Caco-2 (cell line): ENCODE data around the gene C6orf62. TPM values are rescaled to one million over a fixed set of nuclear protein-coding genes. Genes with fewer than 3 reads are reported as not detected.
"Not testable (repeated sequence)": the region's sequence is repeated elsewhere in the genome, so short reads cannot be mapped to it uniquely, and the experiment has no call there.

Source experiments
- BruUV-seq: library from RNA; stranded (reverse); fragments of 400-500 nt; replicated peaks from 2 replicates; lab custom pipeline; 2021; lab: Mats Ljungman, UMichigan
- CTCF ChIA-PET: fragments of 300-600 bp; sonication (Branson Sonifier 250); formaldehyde crosslinking; loops from one replicate; lab custom pipeline; 2022; ENCODE audit warnings: antibody characterized with exemption; lab: Charles Lee
- POLR2A ChIA-PET: fragments of 300-600 bp; sonication (Branson Sonifier 250); formaldehyde crosslinking; loops from one replicate; lab custom pipeline; 2022; ENCODE audit warnings: antibody characterized with exemption; lab: Charles Lee
- DNase-seq, 2 experiments: peaks; one replicate each; pipeline versions ENCODE4 v3.0.0 to v3.0.0-alpha.2; 2020 to 2022
- H3K27me3 ChIP-seq: replicated peaks from 2 replicates; pipeline ENCODE4 v1.6.0; 2011; ENCODE audit warnings: low read length; ENCODE audit not compliant: control insufficient read depth, insufficient read depth
- H3K36me3 ChIP-seq: 2 replicates; pipeline ENCODE4 v1.5.1; 2011; ENCODE audit warnings: low read length; ENCODE audit not compliant: control insufficient read depth, insufficient read depth
- H3K4me1 ChIP-seq: fragments of 250-450 bp; sonication (Bioruptor Pico); 2 replicates; pipeline ENCODE4 v1.5.1; 2020; ENCODE audit warnings: mild to moderate bottlenecking
- H3K4me3 ChIP-seq: 2 replicates; pipeline ENCODE4 v1.5.1; 2011; ENCODE audit warnings: low read depth, mild to moderate bottlenecking, control low read depth, low read length
- H3K9me3 ChIP-seq: fragments of 250-450 bp; sonication (Bioruptor Pico); 2 replicates; pipeline ENCODE4 v1.5.1; 2020; ENCODE audit warnings: mild to moderate bottlenecking, moderate library complexity
- H3K27ac Mint-ChIP-seq: one replicate; pipeline ENCODE4 v1.8.0; 2022; ENCODE audit warnings: mixed read lengths; ENCODE audit not compliant: unreplicated experiment
- H3K27me3 Mint-ChIP-seq: one replicate; pipeline ENCODE4 v1.8.0; 2022; ENCODE audit warnings: mixed read lengths; ENCODE audit not compliant: insufficient read depth, unreplicated experiment
- H3K36me3 Mint-ChIP-seq: one replicate; pipeline ENCODE4 v1.8.0; 2022; ENCODE audit warnings: mild to moderate bottlenecking, mixed read lengths; ENCODE audit not compliant: insufficient read depth, unreplicated experiment
- H3K4me1 Mint-ChIP-seq: one replicate; pipeline ENCODE4 v1.8.0; 2022; ENCODE audit warnings: low read depth, mixed read lengths; ENCODE audit not compliant: unreplicated experiment
- H3K4me3 Mint-ChIP-seq: one replicate; pipeline ENCODE4 v1.8.0; 2022; ENCODE audit warnings: mild to moderate bottlenecking, moderate library complexity, mixed read lengths; ENCODE audit not compliant: unreplicated experiment
- H3K9me3 Mint-ChIP-seq: one replicate; pipeline ENCODE4 v1.8.0; 2022; ENCODE audit warnings: mixed read lengths; ENCODE audit not compliant: unreplicated experiment
- intact Hi-C: fragments of 100-400 bp; cut with micrococcal nuclease; formaldehyde crosslinking; loops from one replicate; pipeline ENCODE4 v1.10.0; 2022; ENCODE audit not compliant: unreplicated experiment
- total RNA-seq: library from RNA; stranded (reverse); gene quantifications from 2 replicates; pipeline ENCODE4 v1.2.3, GENCODE V29; 2022
- TF ChIP-seq, protein P1 (sequence below), 2 experiments: fragments of 200-600 bp in 1 of 2; IDR thresholded peaks; 1 replicate in 1 of 2; 2 replicates in 1 of 2; pipeline versions ENCODE4 v1.5.1 to v1.8.0; 2011 to 2022; ENCODE audit warnings: antibody characterized with exemption in 1 of 2, control low read depth in 1 of 2, inconsistent platforms in 1 of 2, low read depth in 1 of 2, low read length in 1 of 2, mild to moderate bottlenecking in 1 of 2, moderate library complexity in 1 of 2; ENCODE audit not compliant: insufficient read depth in 1 of 2, severe bottlenecking in 1 of 2, unreplicated experiment in 1 of 2

C6orf62 gene
- total RNA-seq, 1 experiment from 2014 or later, result 74.2 TPM

DNA sequence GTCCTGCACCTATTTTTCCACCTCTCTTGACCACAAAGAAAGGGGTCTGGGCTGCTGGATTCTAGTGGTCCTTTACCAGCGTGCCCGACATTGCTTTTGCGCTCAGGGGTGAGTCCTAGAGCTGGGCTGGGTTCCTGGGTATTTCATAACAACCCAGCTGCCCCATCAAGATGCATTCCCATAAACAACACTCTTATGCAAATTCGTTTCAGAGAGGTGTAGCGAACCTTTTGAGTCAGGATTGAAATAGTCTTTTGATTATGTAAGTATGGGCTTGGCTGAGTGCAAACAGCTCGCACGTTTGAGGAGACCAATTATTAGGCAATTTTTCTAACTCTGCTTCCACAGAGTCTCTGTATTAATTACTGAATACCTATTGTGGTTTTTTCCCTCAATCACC lies 38.4 kb downstream of the C6orf62 start:
- no peaks in the 10 kb centered on the region for H3K27me3 Mint-ChIP-seq

DNA sequence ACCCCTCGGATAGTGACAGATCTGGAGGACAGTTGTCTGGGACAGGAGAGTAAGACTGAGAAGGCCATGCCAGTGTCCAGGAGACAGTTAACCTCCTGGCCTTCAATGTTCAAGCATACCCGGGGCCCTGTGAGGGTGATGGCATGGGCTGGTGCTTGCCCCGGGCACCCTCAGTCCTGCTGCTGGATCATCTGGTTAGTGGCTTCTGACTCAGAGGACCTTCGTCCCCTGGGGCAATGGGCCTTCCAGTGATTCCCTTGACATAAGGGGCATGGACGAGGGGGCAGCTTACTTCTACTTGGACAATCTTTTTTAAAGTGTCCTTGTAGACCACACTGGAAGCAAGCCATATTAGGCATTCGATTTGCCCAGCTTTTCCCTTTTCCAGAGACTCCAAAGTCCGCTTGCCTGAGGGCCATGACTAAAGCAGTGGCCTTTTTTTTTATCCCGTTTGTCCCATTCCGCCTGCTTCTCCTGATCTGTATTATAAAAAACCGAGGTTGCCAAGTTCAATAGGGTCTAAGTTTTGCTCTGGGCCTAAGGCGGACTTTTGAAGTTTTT lies 40.1 kb downstream of the C6orf62 start:
- POLR2A ChIA-PET, H3K4me1 Mint-ChIP-seq, BruUV-seq, H3K27ac Mint-ChIP-seq, H3K36me3 Mint-ChIP-seq, intact Hi-C loops, H3K4me3 Mint-ChIP-seq, H3K4me3 ChIP-seq, H3K4me1 ChIP-seq, H3K9me3 Mint-ChIP-seq, H3K9me3 ChIP-seq, H3K27me3 ChIP-seq, H3K36me3 ChIP-seq, H3K27me3 Mint-ChIP-seq, CTCF ChIA-PET, DNase-seq: not testable (repeated sequence)

More for the DNA sequence above, 38.4 kb downstream of the C6orf62 start:
- H3K27ac Mint-ChIP-seq, result no peak overlapping the region
- CTCF ChIA-PET, result no interaction called here
- H3K4me1 ChIP-seq, result no peaks in the 10 kb centered on the region
- H3K9me3 ChIP-seq, result no peaks in the 10 kb centered on the region
- POLR2A ChIA-PET, result no interaction called here
- BruUV-seq, result no TSS peak
- H3K4me3 ChIP-seq, result no peak overlapping the region
- TF ChIP-seq, protein P1, sequence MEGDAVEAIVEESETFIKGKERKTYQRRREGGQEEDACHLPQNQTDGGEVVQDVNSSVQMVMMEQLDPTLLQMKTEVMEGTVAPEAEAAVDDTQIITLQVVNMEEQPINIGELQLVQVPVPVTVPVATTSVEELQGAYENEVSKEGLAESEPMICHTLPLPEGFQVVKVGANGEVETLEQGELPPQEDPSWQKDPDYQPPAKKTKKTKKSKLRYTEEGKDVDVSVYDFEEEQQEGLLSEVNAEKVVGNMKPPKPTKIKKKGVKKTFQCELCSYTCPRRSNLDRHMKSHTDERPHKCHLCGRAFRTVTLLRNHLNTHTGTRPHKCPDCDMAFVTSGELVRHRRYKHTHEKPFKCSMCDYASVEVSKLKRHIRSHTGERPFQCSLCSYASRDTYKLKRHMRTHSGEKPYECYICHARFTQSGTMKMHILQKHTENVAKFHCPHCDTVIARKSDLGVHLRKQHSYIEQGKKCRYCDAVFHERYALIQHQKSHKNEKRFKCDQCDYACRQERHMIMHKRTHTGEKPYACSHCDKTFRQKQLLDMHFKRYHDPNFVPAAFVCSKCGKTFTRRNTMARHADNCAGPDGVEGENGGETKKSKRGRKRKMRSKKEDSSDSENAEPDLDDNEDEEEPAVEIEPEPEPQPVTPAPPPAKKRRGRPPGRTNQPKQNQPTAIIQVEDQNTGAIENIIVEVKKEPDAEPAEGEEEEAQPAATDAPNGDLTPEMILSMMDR (IDR thresholded peaks at IDR 0.05; ENCODE audit: insufficient read depth in 1 of 2, low read depth in 1 of 2, low read length in 1 of 2, severe bottlenecking in 1 of 2, unreplicated experiment in 1 of 2), result no peak
- H3K27me3 ChIP-seq, result no peaks in the 10 kb centered on the region
- peaks cover 5% of the 10 kb centered on the region for H3K4me1 Mint-ChIP-seq
- intact Hi-C loops, result no loop called here
- DNase-seq, result no peak
- no peaks in the 10 kb centered on the region for H3K36me3 Mint-ChIP-seq
- H3K4me3 Mint-ChIP-seq, result no peak overlapping the region
- no peaks in the 10 kb centered on the region for H3K9me3 Mint-ChIP-seq
- peaks cover under 1% of the 10 kb centered on the region; the same call in 1 of the 2 replicates for H3K36me3 ChIP-seq

DNA sequence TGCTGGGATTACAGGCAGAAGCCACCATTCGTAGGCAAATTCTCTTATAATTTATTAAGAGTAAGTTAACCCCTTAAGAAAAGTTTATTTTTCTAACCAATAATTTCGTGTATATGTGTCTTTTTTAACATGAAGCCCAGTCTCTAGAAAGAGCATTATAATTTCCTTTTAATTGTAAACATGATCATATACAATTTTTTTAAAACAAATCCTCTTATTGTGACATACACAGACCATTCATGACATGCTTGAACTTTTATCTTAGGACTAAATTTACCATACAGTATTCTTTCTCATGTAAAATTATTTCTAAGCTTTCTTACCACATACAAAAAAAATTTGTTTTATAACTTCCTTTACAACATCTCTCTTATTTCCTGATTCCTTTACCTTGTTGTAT lies 45.3 kb downstream of the C6orf62 start:
- DNase-seq, result no peak
- H3K9me3 Mint-ChIP-seq, result no peaks in the 10 kb centered on the region
- ChIA-PET POLR2A (no interaction called here), CTCF (no interaction called here)
- TF ChIP-seq, protein P1 (IDR thresholded peaks at IDR 0.05; ENCODE audit: insufficient read depth in 1 of 2, low read depth in 1 of 2, low read length in 1 of 2, severe bottlenecking in 1 of 2, unreplicated experiment in 1 of 2), result no peak
- H3K27ac Mint-ChIP-seq, result no peak overlapping the region
- BruUV-seq, result no TSS peak
- H3K4me3 ChIP-seq, result no peak overlapping the region
- H3K4me3 Mint-ChIP-seq, result no peak overlapping the region
- no peaks in the 10 kb centered on the region for H3K27me3 Mint-ChIP-seq
- H3K36me3 Mint-ChIP-seq, result peaks cover 22% of the 10 kb centered on the region
- peaks cover 9% of the 10 kb centered on the region for H3K4me1 Mint-ChIP-seq
- H3K36me3 ChIP-seq, result no peaks in the 10 kb centered on the region
- no peaks in the 10 kb centered on the region for H3K27me3 ChIP-seq
- peaks cover 28% of the 10 kb centered on the region for H3K9me3 ChIP-seq
- intact Hi-C loops, result no loop called here
- peaks cover 5% of the 10 kb centered on the region for H3K4me1 ChIP-seq
